ENCODE data around the gene SUN1.

DNA sequence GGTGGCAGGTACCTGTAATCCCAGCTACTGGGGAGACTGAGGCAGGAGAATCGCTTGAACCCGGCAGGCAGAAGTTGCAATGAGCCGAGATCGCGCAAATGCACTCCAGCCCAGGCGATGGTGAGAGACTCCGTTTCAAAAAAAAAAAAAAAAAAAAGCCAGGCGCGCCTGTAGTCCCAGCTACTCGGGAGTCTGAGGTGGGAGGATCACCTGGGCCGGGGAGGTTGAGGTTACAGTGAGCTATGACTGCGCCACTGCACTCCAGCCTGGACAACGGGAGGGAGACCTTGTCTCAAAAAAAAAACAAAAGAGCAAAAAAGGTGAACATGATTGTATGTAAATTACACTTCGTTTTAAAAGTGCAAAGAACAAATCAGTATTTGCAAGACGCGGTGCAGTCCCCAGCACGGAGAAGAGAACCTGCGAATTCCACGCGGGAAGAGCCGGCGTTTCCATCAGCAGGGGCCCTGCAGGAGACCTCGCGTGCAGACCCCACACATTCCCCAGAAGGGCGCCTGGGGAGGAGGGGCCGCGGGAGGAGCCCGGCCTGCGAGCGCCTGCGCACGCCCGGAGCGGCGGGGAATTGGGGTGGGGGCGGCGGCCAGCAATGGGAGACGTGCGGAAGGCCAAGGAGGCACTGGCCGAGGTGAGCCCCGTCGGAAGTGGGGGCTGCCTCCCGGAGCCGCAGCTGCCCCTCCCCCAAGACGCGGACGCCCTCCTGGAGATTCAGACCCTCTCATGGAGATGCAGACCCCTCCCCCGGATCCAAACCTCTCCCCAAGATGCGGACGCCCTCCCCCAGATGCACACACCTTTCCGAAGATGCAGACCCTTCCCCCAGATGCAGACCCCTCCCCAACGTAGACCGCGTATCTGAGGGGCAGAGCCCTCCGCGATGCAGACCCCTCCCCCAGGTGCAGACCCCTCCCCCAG, 16.7 kb upstream of the SUN1 start:
- TF ChIP-seq GATA3 (IDR thresholded peaks at IDR 0.05; ENCODE audit: low read depth, low read length) (no peak), GATA2 (IDR thresholded peaks at IDR 0.05; ENCODE audit: low read depth, low read length) (no peak)

Measured in SH-SY5Y (cell line).